Measurements from ENCODE around the gene TFB2M.

DNA sequence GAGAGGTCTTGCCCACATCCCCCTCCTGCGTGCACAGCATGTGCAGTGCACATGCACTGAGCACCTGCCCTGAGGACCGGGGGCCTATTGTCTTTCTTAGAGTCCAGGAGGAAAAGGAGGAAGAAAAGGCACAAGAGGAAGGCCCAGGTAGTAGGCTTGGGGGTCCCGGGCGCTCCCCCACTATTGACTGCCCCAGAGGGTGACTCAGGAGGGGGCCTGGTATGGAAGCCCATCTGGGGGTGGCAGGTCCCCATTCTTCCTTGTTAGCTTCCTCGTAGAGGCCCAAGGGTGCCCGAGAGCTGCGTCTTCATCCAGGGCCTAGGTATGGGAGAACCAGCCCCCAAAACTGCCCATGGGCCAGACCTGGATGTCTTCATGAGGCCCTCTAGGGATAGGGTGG, 54.9 kb downstream of the TFB2M start:
- TF ChIP-seq POLR2A (IDR thresholded peaks at IDR 0.05; ENCODE audit: low read depth, low read length) (no peak), POLR2AphosphoS5 (IDR thresholded peaks at IDR 0.05; ENCODE audit: low read depth, low read length) (no peak)

All from GM12892 (cell line).